GM20000 (cell line): ENCODE data around the gene NDUFA5.
"Not testable (repeated sequence)": the region's sequence is repeated elsewhere in the genome, so short reads cannot be mapped to it uniquely, and the experiment has no call there.

Experiments
- DNase-seq: peaks from one replicate; pipeline ENCODE4 v3.0.0; 2012; ENCODE audit warnings: low spot score
- CTCF ChIP-seq: IDR thresholded peaks from 2 replicates; pipeline ENCODE4 v1.5.1; 2012; ENCODE audit warnings: mild to moderate bottlenecking, control low read depth; ENCODE audit errors: extremely low read depth, missing control alignments

NDUFA5 gene

GRCh38 chr7:123528265-123528664 lies 29.4 kb downstream of the NDUFA5 start:
- DNase-seq: no peak

GRCh38 chr7:123527712-123528225 lies 29.8 kb downstream of the NDUFA5 start:
- not testable (repeated sequence) for DNase-seq

More at GRCh38 chr7:123528265-123528664, 29.4 kb downstream of the NDUFA5 start:
- no peak for TF ChIP-seq CTCF

GRCh38 chr7:123526533-123526932 lies 31.1 kb downstream of the NDUFA5 start:
- not testable (repeated sequence) for DNase-seq

- no peak for DNase-seq
- TF ChIP-seq CTCF: no peak
These were observed 35.6 kb downstream of the NDUFA5 start for GRCh38 chr7:123522066-123522465.

GRCh38 chr7:123505221-123505620 lies 52.4 kb downstream of the NDUFA5 start:
- no peak for DNase-seq
- no peak for TF ChIP-seq CTCF

- no peak for TF ChIP-seq CTCF
- DNase-seq: no peak
These were observed 55.4 kb downstream of the NDUFA5 start for GRCh38 chr7:123502201-123502600.

GRCh38 chr7:123500878-123501489 lies 56.6 kb downstream of the NDUFA5 start:
- DNase-seq: no peak
- TF ChIP-seq CTCF: no peak

- no peak for DNase-seq
These were observed 58.2 kb downstream of the NDUFA5 start for GRCh38 chr7:123499211-123499970.

More at GRCh38 chr7:123499211-123499970, 58.2 kb downstream of the NDUFA5 start:
- TF ChIP-seq CTCF: no peak
